Tibial nerve (tissue), 4 donors: ENCODE data around the gene AP3D1.

ENCODE experiments used
- CTCF ChIP-seq, 5 experiments: fragments of 200-600 bp in 3 of 5; fragments of 450-650 bp in 2 of 5; sonication (generic) in 3 of 5; IDR thresholded peaks; one replicate each; pipeline ENCODE4 v1.5.1; 2016 to 2019; ENCODE audit warnings: antibody characterized with exemption in 5 of 5, mild to moderate bottlenecking in 3 of 5, moderate library complexity in 2 of 5
- EP300 ChIP-seq, 2 donors: sonication (generic); formaldehyde crosslinking; IDR thresholded peaks; one replicate each; pipeline ENCODE4 v1.6.1; 2017; ENCODE audit warnings: antibody characterized with exemption in 2 of 2, mild to moderate bottlenecking in 1 of 2

DNA sequence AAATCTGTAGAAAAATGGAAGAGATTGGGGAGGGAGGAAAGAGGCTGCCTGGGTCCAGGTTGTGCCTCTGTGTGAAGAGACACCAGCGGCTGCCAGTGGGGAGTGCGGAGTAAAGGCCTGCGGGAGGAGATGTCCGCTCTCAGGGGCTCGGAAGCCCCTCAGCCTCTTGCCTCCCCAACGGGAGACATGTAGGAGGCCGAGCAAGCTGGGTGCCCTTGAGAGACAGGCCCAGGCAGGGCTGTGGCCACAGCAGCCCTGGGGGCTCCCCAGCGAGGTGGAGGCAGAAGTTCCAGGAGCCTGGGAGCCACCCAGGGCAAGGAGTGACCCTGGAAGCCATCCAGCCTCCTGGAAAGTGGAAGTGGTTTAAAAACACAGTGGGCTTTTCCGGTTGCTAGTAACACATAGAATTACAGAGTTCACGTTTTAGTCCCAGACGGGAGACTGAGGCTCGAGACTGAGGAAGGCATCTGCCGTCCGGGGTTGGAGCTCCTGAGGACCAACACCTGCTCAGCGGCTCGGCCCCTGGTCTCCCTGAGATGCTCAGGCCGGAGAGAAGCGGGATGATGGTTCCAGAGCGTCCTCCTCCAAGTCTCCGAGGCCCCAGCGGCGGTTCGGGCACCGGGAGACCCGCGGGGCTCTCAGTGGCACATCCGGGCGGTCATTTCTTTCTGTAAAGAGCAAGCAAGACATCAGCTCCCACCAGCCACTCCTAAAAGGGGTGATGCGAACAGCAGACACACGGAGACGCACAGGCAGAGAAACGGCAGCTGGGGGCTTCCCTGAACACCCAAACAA, 78.4 kb downstream of the AP3D1 start:
- no peak for TF ChIP-seq CTCF (IDR thresholded peaks at IDR 0.05)
- TF ChIP-seq EP300 (IDR thresholded peaks at IDR 0.05), result no peak
